Ovary (tissue), 9 donors: ENCODE measurements around the gene KCNJ1. TPM values are rescaled to one million over a fixed set of nuclear protein-coding genes. Genes with fewer than 3 reads are reported as not detected.
A peak's percentile ranks its signal among the peaks of the same experiment; 100 is the strongest.

Experiments used
- DNase-seq, 5 donors: peaks; one replicate each; pipeline ENCODE4 v3.0.0-alpha.2; 2019 to 2020
- H3K27ac ChIP-seq, 2 donors: fragments of 200-600 bp; one replicate each; pipeline versions ENCODE4 v1.5.1 to v1.8.0; 2019 to 2022
- H3K27me3 ChIP-seq: fragments of 200-600 bp; one replicate; pipeline ENCODE4 v1.8.0; 2022
- H3K36me3 ChIP-seq: fragments of 200-600 bp; sonication (generic); one replicate; pipeline ENCODE4 v1.5.1; 2019
- H3K4me1 ChIP-seq: one replicate; pipeline ENCODE4 v1.8.1; 2013; ENCODE audit warnings: mild to moderate bottlenecking, moderate library complexity; ENCODE audit not compliant: insufficient read depth
- H3K4me3 ChIP-seq: fragments of 200-600 bp; sonication (generic); one replicate; pipeline ENCODE4 v1.5.1; 2017
- H3K9me3 ChIP-seq, 2 donors: fragments of 200-600 bp in 1 of 2; sonication (generic) in 1 of 2; one replicate each; pipeline versions ENCODE4 v1.5.1 to v1.8.1; 2013 to 2019; ENCODE audit warnings: mild to moderate bottlenecking in 1 of 2, moderate library complexity in 1 of 2
- CTCF ChIP-seq, 3 donors: fragments of 450-650 bp in 2 of 3; fragments of 200-600 bp in 1 of 3; IDR thresholded peaks; one replicate each; pipeline versions ENCODE4 v1.5.1 to v1.8.0; 2016 to 2022; ENCODE audit warnings: antibody characterized with exemption in 3 of 3, mild to moderate bottlenecking in 1 of 3
- EP300 ChIP-seq: sonication (generic); formaldehyde crosslinking; IDR thresholded peaks from one replicate; pipeline ENCODE4 v1.6.1; 2017; ENCODE audit warnings: antibody characterized with exemption
- POLR2A ChIP-seq: fragments of 450-650 bp; IDR thresholded peaks from one replicate; pipeline ENCODE4 v1.6.1; 2017; ENCODE audit warnings: antibody characterized with exemption, mild to moderate bottlenecking, moderate library complexity
- WGBS, 3 donors: extraction: QIAGEN DNeasy Blood & Tissue Kit in 1 of 3; methylation state at CpG; one replicate each; pipeline versions ENCODE4 v1.1.5 to v1.1.7; 2013 to 2017; 5-methylcytosine and 5-hydroxymethylcytosine counted together
- intact Hi-C, 4 donors: fragments of 100-400 bp; cut with DNase I; formaldehyde crosslinking; loops; one replicate each; pipeline versions ENCODE4 v1.11.0 to v1.15.1; 2022 to 2023
- polyA plus RNA-seq, 2 donors: library from polyadenylated mRNA; stranded (reverse); fragments of 200-250 nt in 1 of 2; fragments of 350-450 nt in 1 of 2; fragmentation: Illumina TruSeq in 1 of 2; extraction: RNeasy Lipid Tissue Mini Kit (QIAGEN cat#74804) in 1 of 2; gene quantifications; one replicate each; pipeline ENCODE4 v1.2.3, GENCODE V29; 2013 to 2014
- total RNA-seq, 7 donors: library from RNA; depleted of rRNA in 2 of 7; stranded (reverse); fragments of >200 nt in 2 of 7; fragmentation: NEBNext Ultra II Directional in 3 of 7; extraction: Animal tissue kit (Norgen Biotek cat#: 25700) in 3 of 7; gene quantifications; one replicate each; pipeline versions ENCODE4 v1.1.0 to v1.2.4, GENCODE V29; 2016 to 2023
- donor health status: DM: no; HTN: no; CAD: no; lungs with moderate emphysema.
- donor health status: DM: no; HTN: no; CAD: no.
- donor health status: Bipolar disorder and iron deficiency.
- donor health status: DM: yes; HTN: yes; CAD: no.
- donor health status: DM: no; HTN: no; CAD: no.
- donor health status: DM: yes; HTN: yes; CAD: no.

Gene KCNJ1
- total and polyA plus RNA-seq, 9 donors = 0.48 TPM; not detected in 8

GRCh38 chr11:128914216-128915148 is 47.4 kb upstream of the KCNJ1 start:
- no peak for DNase-seq
- Histone ChIP-seq H3K9me3 (no peaks in the 10 kb centered on the region), H3K36me3 (no peaks in the 10 kb centered on the region), H3K27me3 (no peaks in the 10 kb centered on the region), H3K4me1 (no peaks in the 10 kb centered on the region), H3K27ac (no peak overlapping the region), H3K4me3 (no peak overlapping the region)
- intact Hi-C loops = no loop called here
- no peak for TF ChIP-seq CTCF (IDR thresholded peaks at IDR 0.05)
- TF ChIP-seq POLR2A = no peak
- no peak for TF ChIP-seq EP300
- WGBS, 3 donors = 83 to 86% (median 83%) methylated on average over 15 to 18 of the region's 18 CpGs

GRCh38 chr11:128913806-128914205 is 46.7 kb upstream of the KCNJ1 start:
- DNase-seq = no peak
- 68 to 74% (median 69%) methylated on average over 5 of the region's 5 CpGs for WGBS, 3 donors

GRCh38 chr11:128911701-128912100 is 44.6 kb upstream of the KCNJ1 start:
- no peak overlapping the region for H3K4me3 ChIP-seq
- H3K27ac ChIP-seq = no peak overlapping the region
- TF ChIP-seq EP300 (no peak), POLR2A (no peak), CTCF (IDR thresholded peaks at IDR 0.05) (no peak)
- no peaks in the 10 kb centered on the region for H3K36me3 ChIP-seq
- peaks cover 6% of the 10 kb centered on the region for H3K4me1 ChIP-seq
- H3K9me3 ChIP-seq = no peaks in the 10 kb centered on the region
- intact Hi-C loops = no loop called here
- no peaks in the 10 kb centered on the region for H3K27me3 ChIP-seq
- 88 to 97% (median 95%) methylated on average over 18 of the region's 18 CpGs for whole genome bisulfite sequencing, 3 donors
- peak in 1 of 5 donors; percentile 11 for DNase-seq

More at GRCh38 chr11:128913806-128914205, 46.7 kb upstream of the KCNJ1 start:
- Histone ChIP-seq H3K36me3 (no peaks in the 10 kb centered on the region), H3K4me3 (no peak overlapping the region), H3K27ac (no peak overlapping the region), H3K27me3 (no peaks in the 10 kb centered on the region), H3K9me3 (no peaks in the 10 kb centered on the region), H3K4me1 (peaks cover under 1% of the 10 kb centered on the region)
- TF ChIP-seq POLR2A = no peak
- no peak for TF ChIP-seq EP300
- no peak for TF ChIP-seq CTCF (IDR thresholded peaks at IDR 0.05)
- intact Hi-C loops = no loop called here

GRCh38 chr11:128911239-128911638 is 44.1 kb upstream of the KCNJ1 start:
- Histone ChIP-seq H3K27me3 (no peaks in the 10 kb centered on the region), H3K4me1 (peaks cover 6% of the 10 kb centered on the region), H3K36me3 (no peaks in the 10 kb centered on the region), H3K4me3 (no peak overlapping the region), H3K27ac (no peak overlapping the region), H3K9me3 (no peaks in the 10 kb centered on the region)
- intact Hi-C loops = no loop called here
- WGBS, 3 donors = 95 to 98% (median 97%) methylated on average over 16 to 17 of the region's 17 CpGs
- peak in 1 of 5 donors; percentile 23 for DNase-seq
- TF ChIP-seq CTCF (IDR thresholded peaks at IDR 0.05) (no peak), EP300 (no peak), POLR2A (no peak)
